AG04449 (cell line): ENCODE results near the gene ZFAND2A.
"Not testable (repeated sequence)": the region's sequence is repeated elsewhere in the genome, so short reads cannot be mapped to it uniquely, and the experiment has no call there.

Experiments
- CTCF ChIA-PET: fragments of 350-600 bp; formaldehyde crosslinking; extraction: SDS; loops from one replicate; lab custom pipeline; 2021; ENCODE audit warnings: antibody characterized with exemption; lab: Yijun Ruan, JAX
- POLR2A ChIA-PET: fragments of 400-600, 350-600 bp; formaldehyde crosslinking; extraction: SDS; loops from one replicate; lab custom pipeline; 2020; ENCODE audit warnings: antibody characterized with exemption, inconsistent platforms; lab: Yijun Ruan, JAX
- DNase-seq: peaks from one replicate; pipeline ENCODE4 v3.0.0-alpha.2; 2010; ENCODE audit warnings: low read depth, low spot score
- H3K4me3 ChIP-seq: 2 replicates; pipeline ENCODE4 v1.5.1; 2011; ENCODE audit warnings: low read depth, mild to moderate bottlenecking, control low read depth, low read length
- CTCF ChIP-seq: IDR thresholded peaks from one replicate; pipeline ENCODE4 v1.5.1; 2011; ENCODE audit warnings: mild to moderate bottlenecking, moderate library complexity, low read length, control low read depth, inconsistent platforms; ENCODE audit not compliant: insufficient read depth; ENCODE audit errors: missing control alignments

Gene ZFAND2A

GRCh38 chr7:1117321-1117928 lies 42.6 kb downstream of the ZFAND2A start:
- no peak overlapping the region for H3K4me3 ChIP-seq
- TF ChIP-seq CTCF: no peak
- CTCF ChIA-PET: interaction anchor here (3.8 kb wide), 1 partner anchor 30 kb away, joined by 17 read pairs; the partner anchor contains the start of gene GPER1
- no peak for DNase-seq
- POLR2A ChIA-PET: no interaction called here

- POLR2A ChIA-PET, H3K4me3 ChIP-seq, DNase-seq, CTCF ChIA-PET: not testable (repeated sequence)
Observed at GRCh38 chr7:1116383-1117008, 43.5 kb downstream of the ZFAND2A start.

GRCh38 chr7:1115171-1116045 lies 44.6 kb downstream of the ZFAND2A start:
- POLR2A ChIA-PET, DNase-seq, H3K4me3 ChIP-seq: not testable (repeated sequence)
- CTCF ChIA-PET: interaction anchor here (1.5 kb wide), 1 partner anchor 122 kb away, joined by 3 read pairs; no protein-coding TSS in a partner anchor

- POLR2A ChIA-PET: no interaction called here
- CTCF ChIA-PET: interaction anchor here (1.3 to 1.5 kb wide), 2 partner anchors 10 to 122 kb away, joined by 3 read pairs; no protein-coding TSS in a partner anchor
- H3K4me3 ChIP-seq: no peak overlapping the region
- DNase-seq: no peak
- TF ChIP-seq CTCF: no peak
Observed at GRCh38 chr7:1114505-1114904, 45.5 kb downstream of the ZFAND2A start.

GRCh38 chr7:1114088-1114487 lies 45.9 kb downstream of the ZFAND2A start:
- H3K4me3 ChIP-seq: no peak overlapping the region
- ChIA-PET POLR2A (no interaction called here), CTCF (interaction anchor here (1.3 to 1.8 kb wide), 4 partner anchors 10 to 121 kb away, joined by 3 to 6 read pairs (median 4); partner anchors contain the start of gene GPER1)
- TF ChIP-seq CTCF: no peak
- DNase-seq: no peak

- no peak for DNase-seq
- no peak for TF ChIP-seq CTCF
- POLR2A ChIA-PET: no interaction called here
- H3K4me3 ChIP-seq: no peak overlapping the region
- CTCF ChIA-PET: interaction anchor here (1.3 to 2.0 kb wide), 5 partner anchors 9 to 121 kb away, joined by 3 to 7 read pairs (median 4); partner anchors contain the start of gene GPER1
Observed at GRCh38 chr7:1113548-1113885, 46.5 kb downstream of the ZFAND2A start.
